OCI-LY1 (cell line): Measurements from ENCODE around the gene BMPER.

Source experiments
- H2AFZ ChIP-seq: fragments of 200-600 bp; sonication (generic), shearing (Covaris generic); 2 replicates; pipeline ENCODE4 v1.6.0; 2014; ENCODE audit warnings: antibody characterized with exemption, mild to moderate bottlenecking, low read length
- H3F3A ChIP-seq: fragments of 200-600 bp; sonication (generic), shearing (Covaris generic); 2 replicates; pipeline ENCODE4 v1.6.0; 2014; ENCODE audit warnings: mild to moderate bottlenecking, antibody characterized with exemption, low read length, moderate library complexity; ENCODE audit not compliant: insufficient read depth
- H3K27ac ChIP-seq: fragments of 200-600 bp; sonication (generic); 2 replicates; pipeline ENCODE4 v1.5.1; 2014; ENCODE audit warnings: low read length, mixed run types, mild to moderate bottlenecking, low read depth; ENCODE audit not compliant: poor library complexity, severe bottlenecking
- H3K27me3 ChIP-seq: fragments of 200-600 bp; sonication (generic); 2 replicates; pipeline ENCODE4 v1.6.0; 2014; ENCODE audit warnings: antibody characterized with exemption, mild to moderate bottlenecking, low read length, moderate library complexity; ENCODE audit not compliant: insufficient read depth
- H3K36me3 ChIP-seq: fragments of 200-600 bp; sonication (generic); 2 replicates; pipeline ENCODE4 v1.6.1; 2014; ENCODE audit warnings: mild to moderate bottlenecking, antibody characterized with exemption, low read length, moderate library complexity, mixed read lengths; ENCODE audit not compliant: insufficient read depth
- H3K4me1 ChIP-seq: fragments of 200-600 bp; sonication (generic); 2 replicates; pipeline ENCODE4 v1.5.1; 2014; ENCODE audit warnings: mild to moderate bottlenecking, low read length, moderate library complexity; ENCODE audit not compliant: insufficient read depth, severe bottlenecking
- H3K4me2 ChIP-seq: fragments of 200-600 bp; sonication (generic), shearing (Covaris generic); 2 replicates; pipeline ENCODE4 v1.6.1; 2014; ENCODE audit warnings: low read length
- H3K4me3 ChIP-seq: fragments of 200-600 bp; sonication (generic); 2 replicates; pipeline ENCODE4 v1.5.1; 2014; ENCODE audit warnings: low read length, low read depth, mild to moderate bottlenecking, mixed read lengths; ENCODE audit not compliant: poor library complexity, severe bottlenecking
- H3K79me2 ChIP-seq: fragments of 200-600 bp; shearing (Covaris generic); 2 replicates; pipeline ENCODE4 v1.6.1; 2016; ENCODE audit warnings: mixed run types, low read length, mixed read lengths; ENCODE audit not compliant: insufficient read depth
- H3K9ac ChIP-seq: fragments of 200-600 bp; sonication (generic), shearing (Covaris generic); 2 replicates; pipeline ENCODE4 v1.6.1; 2014; ENCODE audit warnings: mild to moderate bottlenecking, low read length, mixed read lengths
- H3K9me2 ChIP-seq: fragments of 200-600 bp; sonication (generic), shearing (Covaris generic); 2 replicates; pipeline ENCODE4 v1.6.1; 2014; ENCODE audit warnings: low read depth, mild to moderate bottlenecking, low read length, mixed read lengths
- H3K9me3 ChIP-seq: fragments of 200-600 bp; shearing (Covaris generic); 2 replicates; pipeline ENCODE4 v1.6.1; 2014; ENCODE audit warnings: low read length, mixed read lengths
- H4K20me1 ChIP-seq: fragments of 200-600 bp; sonication (generic), shearing (Covaris generic); 2 replicates; pipeline ENCODE4 v1.6.0; 2016; ENCODE audit warnings: mild to moderate bottlenecking, low read length; ENCODE audit not compliant: insufficient read depth
- CTCF ChIP-seq: fragments of 200-600 bp; sonication (generic), shearing (Covaris generic); IDR thresholded peaks from 2 replicates; pipeline ENCODE4 v1.5.1; 2017; ENCODE audit warnings: mild to moderate bottlenecking, antibody characterized with exemption, low read length, moderate library complexity, mixed read lengths
- EZH2 ChIP-seq: fragments of 200-600 bp; sonication (generic), shearing (Covaris generic); IDR thresholded peaks from 2 replicates; pipeline ENCODE4 v1.8.0; 2017; ENCODE audit warnings: borderline replicate concordance, mixed run types, mild to moderate bottlenecking, antibody characterized with exemption, low read length, moderate library complexity, mixed read lengths

The BMPER gene

GRCh38 chr7:34074421-34074820, 169.1 kb downstream of the BMPER start:
- H3K9me2 ChIP-seq: no peaks in the 10 kb centered on the region
- H3K9ac ChIP-seq: no peak overlapping the region
- H3K4me1 ChIP-seq: no peaks in the 10 kb centered on the region
- H4K20me1 ChIP-seq: no peaks in the 10 kb centered on the region
- no peak overlapping the region for H2AFZ ChIP-seq
- H3K4me2 ChIP-seq: no peak overlapping the region
- H3K36me3 ChIP-seq: no peaks in the 10 kb centered on the region
- TF ChIP-seq CTCF (no peak), EZH2 (no peak)
- H3K9me3 ChIP-seq: no peaks in the 10 kb centered on the region
- H3K27me3 ChIP-seq: no peaks in the 10 kb centered on the region
- H3K27ac ChIP-seq: no peak overlapping the region
- H3F3A ChIP-seq: no peaks in the 10 kb centered on the region
- no peak overlapping the region for H3K4me3 ChIP-seq
- no peaks in the 10 kb centered on the region for H3K79me2 ChIP-seq

- H3K4me3 ChIP-seq: no peak overlapping the region
Observed at GRCh38 chr7:34075523-34076370, 170.4 kb downstream of the BMPER start.

GRCh38 chr7:34077168-34077567, 171.8 kb downstream of the BMPER start:
- Histone ChIP-seq H3K27ac (no peak overlapping the region), H3K4me1 (no peaks in the 10 kb centered on the region), H3K36me3 (no peaks in the 10 kb centered on the region), H3K79me2 (no peaks in the 10 kb centered on the region), H3K9ac (no peak overlapping the region), H3K9me2 (no peaks in the 10 kb centered on the region), H3K9me3 (no peaks in the 10 kb centered on the region), H4K20me1 (no peaks in the 10 kb centered on the region), H3F3A (no peaks in the 10 kb centered on the region), H2AFZ (no peak overlapping the region), H3K4me3 (no peak overlapping the region), H3K4me2 (no peak overlapping the region), H3K27me3 (no peaks in the 10 kb centered on the region)
- TF ChIP-seq CTCF (no peak), EZH2 (no peak)

More at GRCh38 chr7:34075523-34076370, 170.4 kb downstream of the BMPER start:
- Histone ChIP-seq H2AFZ (no peak overlapping the region), H4K20me1 (no peaks in the 10 kb centered on the region), H3F3A (no peaks in the 10 kb centered on the region), H3K9me3 (no peaks in the 10 kb centered on the region), H3K4me2 (no peak overlapping the region), H3K9me2 (no peaks in the 10 kb centered on the region), H3K27ac (no peak overlapping the region), H3K4me1 (no peaks in the 10 kb centered on the region), H3K79me2 (no peaks in the 10 kb centered on the region), H3K36me3 (no peaks in the 10 kb centered on the region), H3K9ac (no peak overlapping the region), H3K27me3 (no peaks in the 10 kb centered on the region)
- TF ChIP-seq CTCF: no peak
- TF ChIP-seq EZH2: no peak
